Endothelial cell (in vitro differentiated cells): ENCODE measurements around the gene KYAT1. TPM values are rescaled to one million over a fixed set of nuclear protein-coding genes. Genes with fewer than 3 reads are reported as not detected.

Experiments used
- DNase-seq: peaks from one replicate; pipeline ENCODE4 v3.0.0; 2021; ENCODE audit warnings: low spot score
- H3K27ac Mint-ChIP-seq: one replicate; pipeline ENCODE4 v1.8.0; 2021; ENCODE audit warnings: mixed read lengths, inconsistent platforms; ENCODE audit not compliant: unreplicated experiment
- H3K27me3 Mint-ChIP-seq: one replicate; pipeline ENCODE4 v1.8.0; 2021; ENCODE audit warnings: mild to moderate bottlenecking, moderate library complexity, mixed read lengths, inconsistent platforms; ENCODE audit not compliant: unreplicated experiment
- H3K36me3 Mint-ChIP-seq: one replicate; pipeline ENCODE4 v1.8.0; 2021; ENCODE audit warnings: mild to moderate bottlenecking, low read depth, mixed read lengths, inconsistent platforms; ENCODE audit not compliant: unreplicated experiment
- H3K4me1 Mint-ChIP-seq: one replicate; pipeline ENCODE4 v1.8.0; 2021; ENCODE audit warnings: mild to moderate bottlenecking, mixed read lengths, inconsistent platforms; ENCODE audit not compliant: unreplicated experiment
- H3K4me3 Mint-ChIP-seq: one replicate; pipeline ENCODE4 v1.8.0; 2021; ENCODE audit warnings: mild to moderate bottlenecking, mixed read lengths, inconsistent platforms; ENCODE audit not compliant: unreplicated experiment
- H3K9me3 Mint-ChIP-seq: one replicate; pipeline ENCODE4 v1.8.0; 2021; ENCODE audit warnings: mixed read lengths, inconsistent platforms; ENCODE audit not compliant: unreplicated experiment
- CTCF ChIP-seq: fragments of 200-600 bp; sonication (generic); IDR thresholded peaks from one replicate; pipeline ENCODE4 v1.5.0; 2021; ENCODE audit warnings: antibody characterized with exemption; ENCODE audit not compliant: unreplicated experiment
- total RNA-seq: library from RNA; stranded (reverse); fragmentation: NEBNext Ultra II Directional; extraction: Animal tissue kit (Norgen Biotek cat#: 25700); gene quantifications from one replicate; pipeline ENCODE4 v1.2.1, GENCODE V29; 2021; ENCODE audit not compliant: unreplicated experiment

The KYAT1 gene
- total RNA-seq, 1 donor from 2014 or later = 3.3 TPM

GRCh38 chr9:128786681-128787601 lies 94.8 kb downstream of the KYAT1 start, which contains the start of gene TBC1D13:
Gene TBC1D13 (plus strand): TSS chr9:128787253. CDS start chr9:128787354, 101 bp downstream.
- Mint-ChIP-seq H3K4me1 (peaks cover 16% of the 10 kb centered on the region), H3K9me3 (no peaks in the 10 kb centered on the region), H3K27me3 (peaks cover 9% of the 10 kb centered on the region), H3K4me3 (peak within 1 kb of the TSS; percentile 96), H3K27ac (peak within 1 kb of the TSS; percentile 98), H3K36me3 (peaks cover 2% of the 10 kb centered on the region)
- no peak for TF ChIP-seq CTCF
- peak; percentile 87 for DNase-seq

- no peaks in the 10 kb centered on the region for H3K9me3 Mint-ChIP-seq
- H3K36me3 Mint-ChIP-seq = no peaks in the 10 kb centered on the region
- no peak overlapping the region for H3K27ac Mint-ChIP-seq
- H3K4me1 Mint-ChIP-seq = peaks cover 16% of the 10 kb centered on the region
- DNase-seq = no peak
- H3K27me3 Mint-ChIP-seq = peaks cover 9% of the 10 kb centered on the region
- no peak overlapping the region for H3K4me3 Mint-ChIP-seq
- no peak for TF ChIP-seq CTCF
Observed at GRCh38 chr9:128785427-128785826, 96.3 kb downstream of the KYAT1 start.

Other genes with a start within 250 kb of the KYAT1 start
- gene DYNC2I2, start 225.1 kb downstream of the KYAT1 start, total RNA-seq = 35.4 TPM
- 420 TPM for gene SET, start 192.7 kb downstream of the KYAT1 start, total RNA-seq
- 14.7 TPM for gene PKN3, start 179.4 kb downstream of the KYAT1 start, total RNA-seq
- 42.1 TPM for gene ZDHHC12, start 157.8 kb downstream of the KYAT1 start, total RNA-seq
- gene ZER1, start 110.0 kb downstream of the KYAT1 start, total RNA-seq = 29.2 TPM
- gene TBC1D13, start 94.7 kb downstream of the KYAT1 start, total RNA-seq = 58.8 TPM
- 8.1 TPM for gene ENDOG, start 63.5 kb downstream of the KYAT1 start, total RNA-seq
- 62.1 TPM for gene SPOUT1, start 52.2 kb downstream of the KYAT1 start, total RNA-seq
- gene LRRC8A, start 183 bp upstream of the KYAT1 start, total RNA-seq = 54.3 TPM
- 10.3 TPM for gene PHYHD1, start 39.0 kb upstream of the KYAT1 start, total RNA-seq
- 18.2 TPM for gene DOLK, start 65.7 kb upstream of the KYAT1 start, total RNA-seq
- gene NUP188, start 65.7 kb upstream of the KYAT1 start, total RNA-seq = 44.0 TPM
- gene SH3GLB2, start 146.4 kb upstream of the KYAT1 start, total RNA-seq = 94.3 TPM
- gene MIGA2, start 154.7 kb upstream of the KYAT1 start, total RNA-seq = 32.9 TPM
- gene DOLPP1, start 199.2 kb upstream of the KYAT1 start, total RNA-seq = 21.4 TPM
- 42.9 TPM for gene CRAT, start 228.8 kb upstream of the KYAT1 start, total RNA-seq
- 120 TPM for gene PTPA, start 229.5 kb upstream of the KYAT1 start, total RNA-seq